SU-DHL-6 (cell line): Measurements from ENCODE around the gene SDCBP2.

Experiments
- H2AFZ ChIP-seq: fragments of 200-600 bp; sonication (generic); 2 replicates; pipeline ENCODE4 v1.6.1; 2014; ENCODE audit warnings: low read depth, mild to moderate bottlenecking, moderate library complexity, mixed read lengths, antibody characterized with exemption, low read length; ENCODE audit not compliant: severe bottlenecking
- H3F3A ChIP-seq: fragments of 200-600 bp; shearing (Covaris generic); 2 replicates; pipeline ENCODE4 v1.6.0; 2016; ENCODE audit warnings: antibody characterized with exemption, mild to moderate bottlenecking; ENCODE audit not compliant: insufficient read depth
- H3K27ac ChIP-seq: fragments of 200-600 bp; sonication (generic); 2 replicates; pipeline ENCODE4 v1.5.1; 2016; ENCODE audit warnings: low read depth, mild to moderate bottlenecking, low read length, moderate library complexity, mixed read lengths
- H3K27me3 ChIP-seq: fragments of 200-600 bp; sonication (generic), shearing (Covaris generic); 2 replicates; pipeline ENCODE4 v1.6.0; 2014; ENCODE audit warnings: mild to moderate bottlenecking, low read length
- H3K36me3 ChIP-seq: fragments of 200-600 bp; sonication (generic); 2 replicates; pipeline ENCODE4 v1.6.1; 2014; ENCODE audit warnings: mild to moderate bottlenecking, low read length, mixed read lengths
- H3K4me2 ChIP-seq: fragments of 300-600, 200-600 bp; shearing (Covaris generic), sonication (generic); 2 replicates; pipeline ENCODE4 v1.6.0; 2014; ENCODE audit warnings: low read length, low read depth, mild to moderate bottlenecking; ENCODE audit not compliant: poor library complexity, severe bottlenecking
- H3K4me3 ChIP-seq: fragments of 200-600 bp; sonication (generic); 2 replicates; pipeline ENCODE4 v1.5.1; 2014; ENCODE audit warnings: antibody characterized with exemption, low read length, mild to moderate bottlenecking, mixed read lengths; ENCODE audit not compliant: insufficient read depth, poor library complexity, severe bottlenecking
- H3K79me2 ChIP-seq: fragments of 200-600 bp; sonication (generic); 2 replicates; pipeline ENCODE4 v1.6.1; 2014; ENCODE audit warnings: mild to moderate bottlenecking, low read length, moderate library complexity; ENCODE audit not compliant: insufficient read depth
- H3K9ac ChIP-seq: fragments of 200-600 bp; sonication (generic); 2 replicates; pipeline ENCODE4 v1.7.0; 2014; ENCODE audit warnings: mild to moderate bottlenecking, low read length
- H3K9me2 ChIP-seq: fragments of 200-600 bp; sonication (generic); replicated peaks from 2 replicates; pipeline ENCODE4 v1.6.1; 2014; ENCODE audit warnings: low read length; ENCODE audit not compliant: insufficient read depth
- H3K9me3 ChIP-seq: fragments of 200-600 bp; sonication (generic); 2 replicates; pipeline ENCODE4 v1.6.1; 2014; ENCODE audit warnings: low read length, mixed read lengths; ENCODE audit not compliant: insufficient read depth
- H4K20me1 ChIP-seq: fragments of 200-600 bp; sonication (generic); 2 replicates; pipeline ENCODE4 v1.6.1; 2014; ENCODE audit warnings: low read depth, mild to moderate bottlenecking, antibody characterized with exemption, low read length, moderate library complexity, mixed read lengths
- CTCF ChIP-seq: fragments of 200-600 bp; sonication (generic); IDR thresholded peaks from one replicate; pipeline ENCODE4 v1.5.1; 2017; ENCODE audit warnings: antibody characterized with exemption, mild to moderate bottlenecking, low read length, moderate library complexity; ENCODE audit not compliant: insufficient read depth, poor library complexity, severe bottlenecking
- EZH2phosphoT487 ChIP-seq: fragments of 200-600 bp; sonication (generic), shearing (Covaris generic); conservative IDR thresholded peaks from 2 replicates; pipeline ENCODE4 v1.6.1; 2018; ENCODE audit warnings: mild to moderate bottlenecking, antibody characterized with exemption, low read length, moderate library complexity, mixed read lengths

Gene SDCBP2

GRCh38 chr20:1278993-1279392, 49.9 kb downstream of the SDCBP2 start:
- TF ChIP-seq CTCF = no peak
- no peak for TF ChIP-seq EZH2phosphoT487
- H3K9me3 ChIP-seq = no peaks in the 10 kb centered on the region
- H3K4me2 ChIP-seq = no peak overlapping the region

GRCh38 chr20:1277529-1278322, 51.2 kb downstream of the SDCBP2 start:
- Histone ChIP-seq H4K20me1 (no peaks in the 10 kb centered on the region), H3K79me2 (no peaks in the 10 kb centered on the region), H3K4me3 (no peak overlapping the region), H2AFZ (no peak overlapping the region), H3K36me3 (no peaks in the 10 kb centered on the region), H3K9me2 (no peaks in the 10 kb centered on the region), H3K27ac (no peak overlapping the region), H3F3A (no peaks in the 10 kb centered on the region), H3K9ac (no peak overlapping the region), H3K4me2 (no peak overlapping the region), H3K9me3 (no peaks in the 10 kb centered on the region), H3K27me3 (no peaks in the 10 kb centered on the region)
- no peak for TF ChIP-seq EZH2phosphoT487
- TF ChIP-seq CTCF = no peak

More at GRCh38 chr20:1278993-1279392, 49.9 kb downstream of the SDCBP2 start:
- H4K20me1 ChIP-seq = no peaks in the 10 kb centered on the region
- H2AFZ ChIP-seq = no peak overlapping the region
- H3K36me3 ChIP-seq = no peaks in the 10 kb centered on the region
- no peak overlapping the region for H3K4me3 ChIP-seq
- H3K9me2 ChIP-seq = no peaks in the 10 kb centered on the region
- H3K9ac ChIP-seq = no peak overlapping the region
- no peaks in the 10 kb centered on the region for H3K27me3 ChIP-seq
- no peaks in the 10 kb centered on the region for H3K79me2 ChIP-seq
- no peaks in the 10 kb centered on the region for H3F3A ChIP-seq
- H3K27ac ChIP-seq = no peak overlapping the region

- H3K9me3 ChIP-seq = no peaks in the 10 kb centered on the region
- no peaks in the 10 kb centered on the region for H3K9me2 ChIP-seq
- H3K27me3 ChIP-seq = no peaks in the 10 kb centered on the region
- no peak for TF ChIP-seq CTCF
- TF ChIP-seq EZH2phosphoT487 = no peak
- H3K79me2 ChIP-seq = no peaks in the 10 kb centered on the region
- H3K9ac ChIP-seq = no peak overlapping the region
- H3K27ac ChIP-seq = no peak overlapping the region
- H3K36me3 ChIP-seq = no peaks in the 10 kb centered on the region
- H3K4me3 ChIP-seq = no peak overlapping the region
- no peaks in the 10 kb centered on the region for H3F3A ChIP-seq
- H4K20me1 ChIP-seq = no peaks in the 10 kb centered on the region
- no peak overlapping the region for H3K4me2 ChIP-seq
- H2AFZ ChIP-seq = no peak overlapping the region
Measured at GRCh38 chr20:1275919-1276318, 53.0 kb downstream of the SDCBP2 start.
